PFSK-1 (cell line): ENCODE results near the gene IGHMBP2.

Source experiments
- POLR2AphosphoS5 ChIP-seq: IDR thresholded peaks from 2 replicates; pipeline ENCODE4 v1.6.1; 2012; ENCODE audit warnings: low read depth, mild to moderate bottlenecking, control low read depth, low read length, moderate library complexity
- REST ChIP-seq, 2 experiments: IDR thresholded peaks; 2 replicates each; pipeline versions ENCODE4 v1.6.1 to v1.8.0; 2011 to 2012; ENCODE audit warnings: low read depth in 2 of 2, low read length in 2 of 2, control low read depth in 1 of 2, inconsistent platforms in 1 of 2, mild to moderate bottlenecking in 1 of 2, moderate library complexity in 1 of 2; ENCODE audit not compliant: insufficient read depth in 1 of 2
- TAF1 ChIP-seq: IDR thresholded peaks from 2 replicates; pipeline ENCODE4 v1.6.1; 2012; ENCODE audit warnings: low read length, control low read depth, borderline replicate concordance; ENCODE audit not compliant: insufficient read depth

DNA sequence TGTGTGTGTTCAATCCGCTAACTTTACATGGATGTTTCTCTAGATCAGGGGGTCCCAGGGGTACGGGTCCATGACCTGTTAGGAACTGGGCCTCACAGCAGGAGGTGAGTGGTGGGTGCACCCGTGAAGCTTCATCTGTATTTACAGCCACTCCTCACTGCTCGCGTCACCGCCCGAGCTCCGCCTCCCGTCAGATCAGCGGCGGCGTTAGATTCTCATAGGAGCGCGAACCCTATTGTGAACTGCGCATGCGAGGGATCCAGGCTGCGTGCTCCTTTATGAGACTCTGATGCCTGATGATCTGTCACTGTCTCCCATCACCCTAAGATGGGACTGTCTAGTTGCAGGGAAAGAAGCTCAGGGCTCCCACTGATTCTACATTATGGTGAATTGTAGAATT, 45.2 kb downstream of the IGHMBP2 start:
- no peak for TF ChIP-seq TAF1
- no peak for TF ChIP-seq POLR2AphosphoS5
- no peak for TF ChIP-seq REST (IDR thresholded peaks at IDR 0.05; ENCODE audit: insufficient read depth in 1 of 2, low read depth in 2 of 2, low read length in 2 of 2)
